H9 (cell line): Measurements from ENCODE around the gene GSS. TPM values are rescaled to one million over a fixed set of nuclear protein-coding genes. Genes with fewer than 3 reads are reported as not detected.

Source experiments
- DNase-seq: peaks from one replicate; pipeline ENCODE4 v3.0.0-alpha.2; 2017
- H2AFZ ChIP-seq: one replicate; pipeline ENCODE4 v1.6.1; 2013; ENCODE audit warnings: mild to moderate bottlenecking, low read length, control low read depth, moderate library complexity
- H2AK5ac ChIP-seq: 2 replicates; pipeline ENCODE4 v1.6.1; 2013; ENCODE audit warnings: low read length, control low read depth, mixed read lengths; ENCODE audit not compliant: insufficient read length
- H2BK120ac ChIP-seq: one replicate; pipeline ENCODE4 v1.6.1; 2013; ENCODE audit warnings: low read depth, mild to moderate bottlenecking, low read length, control low read depth, inconsistent platforms; ENCODE audit not compliant: poor library complexity, severe bottlenecking
- H2BK12ac ChIP-seq: 2 replicates; pipeline ENCODE4 v1.6.1; 2013; ENCODE audit warnings: low read length, control low read depth, mixed read lengths, low read depth; ENCODE audit not compliant: insufficient read length
- H2BK15ac ChIP-seq: 2 replicates; pipeline ENCODE4 v1.6.1; 2013; ENCODE audit warnings: low read depth, low read length, control low read depth
- H2BK20ac ChIP-seq: one replicate; pipeline ENCODE4 v1.6.1; 2013; ENCODE audit warnings: low read depth, mild to moderate bottlenecking, low read length, control low read depth, inconsistent platforms; ENCODE audit not compliant: poor library complexity, severe bottlenecking
- H2BK5ac ChIP-seq: 2 replicates; pipeline ENCODE4 v1.6.1; 2013; ENCODE audit warnings: low read length, control low read depth, mixed read lengths; ENCODE audit not compliant: insufficient read length
- H3K14ac ChIP-seq: 2 replicates; pipeline ENCODE4 v1.6.1; 2013; ENCODE audit warnings: low read length, control low read depth; ENCODE audit not compliant: insufficient read depth
- H3K18ac ChIP-seq: 2 replicates; pipeline ENCODE4 v1.6.1; 2013; ENCODE audit warnings: low read depth, mild to moderate bottlenecking, mixed read lengths, low read length, control low read depth; ENCODE audit not compliant: insufficient read length
- H3K23ac ChIP-seq: 2 replicates; pipeline ENCODE4 v1.6.1; 2013; ENCODE audit warnings: low read length, control low read depth, mixed read lengths, low read depth; ENCODE audit not compliant: insufficient read length
- H3K23me2 ChIP-seq: 2 replicates; pipeline ENCODE4 v1.6.1; 2013; ENCODE audit warnings: low read depth, mild to moderate bottlenecking, mixed read lengths, low read length, control low read depth; ENCODE audit not compliant: insufficient read length, poor library complexity, severe bottlenecking
- H3K27ac ChIP-seq: 2 replicates; pipeline ENCODE4 v1.5.1; 2013; ENCODE audit warnings: low read length, control low read depth, mixed read lengths, low read depth; ENCODE audit not compliant: insufficient read length
- H3K27me3 ChIP-seq: 2 replicates; pipeline ENCODE4 v1.6.1; 2013; ENCODE audit warnings: low read length, control low read depth, inconsistent platforms; ENCODE audit not compliant: insufficient read depth
- H3K4ac ChIP-seq: 2 replicates; pipeline ENCODE4 v1.6.1; 2013; ENCODE audit warnings: low read depth, mild to moderate bottlenecking, control low read depth, inconsistent platforms, low read length, moderate library complexity
- H3K4me1 ChIP-seq: 2 replicates; pipeline ENCODE4 v1.6.1; 2013; ENCODE audit warnings: low read length, control low read depth, inconsistent platforms; ENCODE audit not compliant: insufficient read depth
- H3K4me2 ChIP-seq: 2 replicates; pipeline ENCODE4 v1.6.1; 2013; ENCODE audit warnings: low read length, control low read depth, mixed read lengths; ENCODE audit not compliant: insufficient read length, insufficient read depth
- H3K56ac ChIP-seq: 2 replicates; pipeline ENCODE4 v1.6.1; 2013; ENCODE audit warnings: low read depth, mild to moderate bottlenecking, mixed read lengths, low read length, control low read depth; ENCODE audit not compliant: insufficient read length
- H3K79me1 ChIP-seq: 2 replicates; pipeline ENCODE4 v1.6.1; 2013; ENCODE audit warnings: low read depth, mild to moderate bottlenecking, moderate library complexity, low read length, control low read depth, inconsistent platforms; ENCODE audit not compliant: insufficient read depth, poor library complexity, severe bottlenecking
- H3K79me2 ChIP-seq: 2 replicates; pipeline ENCODE4 v1.6.1; 2013; ENCODE audit warnings: low read length, control low read depth, inconsistent platforms; ENCODE audit not compliant: insufficient read depth
- H3K9ac ChIP-seq: 2 replicates; pipeline ENCODE4 v1.6.1; 2013; ENCODE audit warnings: low read length, control low read depth, mixed read lengths; ENCODE audit not compliant: insufficient read length; ENCODE audit errors: extremely low read depth
- H3K9me3 ChIP-seq: one replicate; pipeline ENCODE4 v1.6.1; 2013; ENCODE audit warnings: low read depth, low read length, inconsistent platforms; ENCODE audit not compliant: control insufficient read depth
- H3T11ph ChIP-seq: one replicate; pipeline ENCODE4 v1.6.1; 2013; ENCODE audit warnings: mild to moderate bottlenecking, low read length, control low read depth, inconsistent platforms
- H4K20me1 ChIP-seq: one replicate; pipeline ENCODE4 v1.6.1; 2013; ENCODE audit not compliant: control insufficient read depth, insufficient read length, insufficient read depth
- H4K5ac ChIP-seq: 2 replicates; pipeline ENCODE4 v1.6.1; 2013; ENCODE audit warnings: low read depth, mild to moderate bottlenecking, mixed read lengths, low read length, control low read depth; ENCODE audit not compliant: insufficient read length
- H4K8ac ChIP-seq: replicated peaks from 2 replicates; pipeline ENCODE4 v1.6.1; 2013; ENCODE audit warnings: low read length, control low read depth, mixed read lengths, low read depth; ENCODE audit not compliant: insufficient read length
- H4K91ac ChIP-seq: 2 replicates; pipeline ENCODE4 v1.6.1; 2013; ENCODE audit warnings: low read depth, mild to moderate bottlenecking, moderate library complexity, mixed read lengths, low read length, control low read depth; ENCODE audit not compliant: insufficient read length
- H3K27ac Mint-ChIP-seq, 3 experiments: 2 replicates in 2 of 3; 3 replicates in 1 of 3; pipeline ENCODE4 v1.8.0; 2020 to 2021; ENCODE audit warnings: mixed read lengths in 3 of 3, mild to moderate bottlenecking in 1 of 3, moderate library complexity in 1 of 3
- H3K27me3 Mint-ChIP-seq: 2 replicates; pipeline ENCODE4 v1.8.0; 2021; ENCODE audit warnings: low read depth, mild to moderate bottlenecking, moderate library complexity, mixed read lengths
- H3K36me3 Mint-ChIP-seq, 3 experiments: 2 replicates in 2 of 3; 3 replicates in 1 of 3; pipeline ENCODE4 v1.8.0; 2020 to 2021; ENCODE audit warnings: low read depth in 3 of 3, mixed read lengths in 3 of 3; ENCODE audit not compliant: insufficient read depth in 1 of 3
- H3K4me1 Mint-ChIP-seq, 2 experiments: 2 replicates each; pipeline ENCODE4 v1.8.0; 2020; ENCODE audit warnings: mixed read lengths in 2 of 2
- H3K4me3 Mint-ChIP-seq, 2 experiments: 2 replicates in 1 of 2; 3 replicates in 1 of 2; pipeline ENCODE4 v1.8.0; 2020 to 2021; ENCODE audit warnings: mild to moderate bottlenecking in 2 of 2, mixed read lengths in 2 of 2, moderate library complexity in 1 of 2
- H3K9me3 Mint-ChIP-seq, 2 experiments: 2 replicates in 1 of 2; 3 replicates in 1 of 2; pipeline ENCODE4 v1.8.0; 2020; ENCODE audit warnings: mild to moderate bottlenecking in 2 of 2, mixed read lengths in 2 of 2, moderate library complexity in 1 of 2
- CTCF ChIP-seq: fragments of 200-600 bp; sonication (generic); conservative IDR thresholded peaks from 3 replicates; pipeline ENCODE4 v1.8.0; 2021; ENCODE audit warnings: antibody characterized with exemption, mild to moderate bottlenecking
- WGBS: extraction: QIAGEN DNeasy Blood & Tissue Kit; methylation state at CpG from one replicate; pipeline ENCODE4 v1.1.7; 2013; ENCODE audit warnings: missing lambda C conversion rate, low lambda C conversion rate, mixed read lengths; ENCODE audit not compliant: insufficient read length; ENCODE audit errors: extremely low coverage; 5-methylcytosine and 5-hydroxymethylcytosine counted together
- total RNA-seq: library from RNA; stranded (reverse); gene quantifications from 2 replicates; pipeline ENCODE4 v1.2.1, GENCODE V29; 2021

The GSS gene
- total RNA-seq, 1 experiment from 2014 or later: 48.5 TPM

- no peak overlapping the region for H3K18ac ChIP-seq
- no peak overlapping the region for H3K27ac ChIP-seq
- Mint-ChIP-seq H3K36me3 (no peaks in the 10 kb centered on the region; a peak in 1 of 7 replicates), H3K9me3 (no peaks in the 10 kb centered on the region), H3K4me1 (no peaks in the 10 kb centered on the region), H3K27ac (peak overlapping the region in 1 of 3 experiments; percentile 65; a peak in 2 of 7 replicates), H3K4me3 (no peak overlapping the region), H3K27me3 (no peaks in the 10 kb centered on the region)
- no peak overlapping the region for H2BK120ac ChIP-seq
- H3K23ac ChIP-seq: no peak overlapping the region
- H3K4me1 ChIP-seq: no peaks in the 10 kb centered on the region
- no peaks in the 10 kb centered on the region for H3K79me2 ChIP-seq
- no peak overlapping the region for H3K4me2 ChIP-seq
- no peaks in the 10 kb centered on the region for H3K27me3 ChIP-seq
- H2BK15ac ChIP-seq: no peak overlapping the region
- no peak overlapping the region for H2AK5ac ChIP-seq
- no peaks in the 10 kb centered on the region for H3K23me2 ChIP-seq
- H4K91ac ChIP-seq: no peak overlapping the region
- no peak overlapping the region for H4K8ac ChIP-seq
- no peaks in the 10 kb centered on the region for H3K79me1 ChIP-seq
- H3K14ac ChIP-seq: no peak overlapping the region
- H4K5ac ChIP-seq: no peak overlapping the region
- H2BK5ac ChIP-seq: no peak overlapping the region
- DNase-seq: no peak
- H3K4ac ChIP-seq: no peak overlapping the region
- H3T11ph ChIP-seq: no peak overlapping the region
- WGBS: no CpG with 5 or more reads among the region's 7 CpGs
- no peak for TF ChIP-seq CTCF
- no peak overlapping the region for H2BK20ac ChIP-seq
- H4K20me1 ChIP-seq: no peaks in the 10 kb centered on the region
- H3K9me3 ChIP-seq: no peaks in the 10 kb centered on the region
- H3K9ac ChIP-seq: no peak overlapping the region
- no peak overlapping the region for H2AFZ ChIP-seq
- H3K56ac ChIP-seq: no peak overlapping the region
- H2BK12ac ChIP-seq: no peak overlapping the region
Measured at GRCh38 chr20:34907616-34908469, 47.8 kb downstream of the GSS start.
